ENCODE results near the gene NAA60. TPM values are rescaled to one million over a fixed set of nuclear protein-coding genes. Genes with fewer than 3 reads are reported as not detected.

The NAA60 gene
- total and polyA plus RNA-seq, 2 of the 13 experiments (the other 11 are each of a cell fraction or from before 2014, with no cell fraction given): 14.7 to 32.0 TPM

- TF ChIP-seq, protein P1, sequence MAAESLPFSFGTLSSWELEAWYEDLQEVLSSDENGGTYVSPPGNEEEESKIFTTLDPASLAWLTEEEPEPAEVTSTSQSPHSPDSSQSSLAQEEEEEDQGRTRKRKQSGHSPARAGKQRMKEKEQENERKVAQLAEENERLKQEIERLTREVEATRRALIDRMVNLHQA (CRISPR knock-in tag; IDR thresholded peaks at IDR 0.05): no peak
- TF ChIP-seq ASH2L (IDR thresholded peaks at IDR 0.05; ENCODE audit: insufficient read length, low read depth, low read length) (peak; percentile 57), GATAD1 (CRISPR knock-in tag; IDR thresholded peaks at IDR 0.05) (peak; percentile 71), CENPT (CRISPR knock-in tag; IDR thresholded peaks at IDR 0.05; ENCODE audit: low read depth) (no peak), ZMAT5 (CRISPR knock-in tag; IDR thresholded peaks at IDR 0.05; ENCODE audit: borderline replicate concordance, low read depth) (no peak), PHB2 (IDR thresholded peaks at IDR 0.05; ENCODE audit: partially characterized antibody) (no peak), RFXANK (CRISPR knock-in tag; IDR thresholded peaks at IDR 0.05) (no peak), IRF2 (CRISPR knock-in tag; IDR thresholded peaks at IDR 0.05) (no peak), EZH2 (conservative IDR thresholded peaks at IDR 0.05; ENCODE audit: low read depth, low read length) (no peak), CEBPG (CRISPR knock-in tag; IDR thresholded peaks at IDR 0.05) (no peak), AGO2 (optimal IDR thresholded peaks at IDR 0.05; ENCODE audit: low read depth, low read length) (no peak), ZBTB38 (CRISPR knock-in tag; IDR thresholded peaks at IDR 0.05) (no peak; the same call in 1 of the 2 replicates), MTA1 (CRISPR knock-in tag; IDR thresholded peaks at IDR 0.05; ENCODE audit: borderline replicate concordance) (no peak), MEIS2 (CRISPR knock-in tag; IDR thresholded peaks at IDR 0.05) (no peak), KDM2A (CRISPR knock-in tag; IDR thresholded peaks at IDR 0.05; ENCODE audit: borderline replicate concordance, low read depth) (peak; percentile 39; the same call in 1 of the 2 replicates), TMF1 (CRISPR knock-in tag; IDR thresholded peaks at IDR 0.05; ENCODE audit: low read depth) (no peak), PPARG (CRISPR knock-in tag; conservative IDR thresholded peaks at IDR 0.05) (no peak), NKX3-1 (CRISPR knock-in tag; IDR thresholded peaks at IDR 0.05) (0 out of 2 replicates have a peak, but pooled peaks have one; percentile 10), ZNF619 (CRISPR knock-in tag; IDR thresholded peaks at IDR 0.05) (no peak), HDAC1 (CRISPR knock-in tag; IDR thresholded peaks at IDR 0.05) (no peak; the same call in 1 of the 2 replicates), ZNF704 (CRISPR knock-in tag; IDR thresholded peaks at IDR 0.05; ENCODE audit: borderline replicate concordance) (no peak), SRSF4 (IDR thresholded peaks at IDR 0.05; ENCODE audit: low read depth, low read length, poor library complexity, severe bottlenecking) (no peak), PTBP1 (IDR thresholded peaks at IDR 0.05; ENCODE audit: low read depth, low read length, poor library complexity, severe bottlenecking) (no peak), MIER2 (CRISPR knock-in tag; IDR thresholded peaks at IDR 0.05) (no peak)
- TF ChIP-seq, protein P2, sequence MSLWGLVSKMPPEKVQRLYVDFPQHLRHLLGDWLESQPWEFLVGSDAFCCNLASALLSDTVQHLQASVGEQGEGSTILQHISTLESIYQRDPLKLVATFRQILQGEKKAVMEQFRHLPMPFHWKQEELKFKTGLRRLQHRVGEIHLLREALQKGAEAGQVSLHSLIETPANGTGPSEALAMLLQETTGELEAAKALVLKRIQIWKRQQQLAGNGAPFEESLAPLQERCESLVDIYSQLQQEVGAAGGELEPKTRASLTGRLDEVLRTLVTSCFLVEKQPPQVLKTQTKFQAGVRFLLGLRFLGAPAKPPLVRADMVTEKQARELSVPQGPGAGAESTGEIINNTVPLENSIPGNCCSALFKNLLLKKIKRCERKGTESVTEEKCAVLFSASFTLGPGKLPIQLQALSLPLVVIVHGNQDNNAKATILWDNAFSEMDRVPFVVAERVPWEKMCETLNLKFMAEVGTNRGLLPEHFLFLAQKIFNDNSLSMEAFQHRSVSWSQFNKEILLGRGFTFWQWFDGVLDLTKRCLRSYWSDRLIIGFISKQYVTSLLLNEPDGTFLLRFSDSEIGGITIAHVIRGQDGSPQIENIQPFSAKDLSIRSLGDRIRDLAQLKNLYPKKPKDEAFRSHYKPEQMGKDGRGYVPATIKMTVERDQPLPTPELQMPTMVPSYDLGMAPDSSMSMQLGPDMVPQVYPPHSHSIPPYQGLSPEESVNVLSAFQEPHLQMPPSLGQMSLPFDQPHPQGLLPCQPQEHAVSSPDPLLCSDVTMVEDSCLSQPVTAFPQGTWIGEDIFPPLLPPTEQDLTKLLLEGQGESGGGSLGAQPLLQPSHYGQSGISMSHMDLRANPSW (CRISPR knock-in tag; IDR thresholded peaks at IDR 0.05; ENCODE audit: borderline replicate concordance): no peak
- TF ChIP-seq, protein P3, sequence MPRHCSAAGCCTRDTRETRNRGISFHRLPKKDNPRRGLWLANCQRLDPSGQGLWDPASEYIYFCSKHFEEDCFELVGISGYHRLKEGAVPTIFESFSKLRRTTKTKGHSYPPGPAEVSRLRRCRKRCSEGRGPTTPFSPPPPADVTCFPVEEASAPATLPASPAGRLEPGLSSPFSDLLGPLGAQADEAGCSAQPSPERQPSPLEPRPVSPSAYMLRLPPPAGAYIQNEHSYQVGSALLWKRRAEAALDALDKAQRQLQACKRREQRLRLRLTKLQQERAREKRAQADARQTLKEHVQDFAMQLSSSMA (CRISPR knock-in tag; IDR thresholded peaks at IDR 0.05): no peak
These were observed at the start of gene NAA60, which contains the start of gene ZNF597 (continued) for GRCh38 chr16:3443108-3444031.
